IPS-18a (cell line): ENCODE measurements around the gene HELZ2.

ENCODE experiments used
- H3K27ac ChIP-seq: one replicate; pipeline ENCODE4 v1.5.1; 2013; ENCODE audit warnings: low read length
- H3K27me3 ChIP-seq: one replicate; pipeline ENCODE4 v1.6.1; 2013; ENCODE audit warnings: mild to moderate bottlenecking, low read length; ENCODE audit not compliant: control insufficient read depth, insufficient read depth
- H3K36me3 ChIP-seq: one replicate; pipeline ENCODE4 v1.6.1; 2013; ENCODE audit warnings: low read depth, low read length; ENCODE audit not compliant: control insufficient read depth
- H3K4me1 ChIP-seq: one replicate; pipeline ENCODE4 v1.6.1; 2013; ENCODE audit warnings: low read depth, low read length; ENCODE audit not compliant: control insufficient read depth
- H3K4me3 ChIP-seq: one replicate; pipeline ENCODE4 v1.5.1; 2013; ENCODE audit warnings: low read length
- H3K9ac ChIP-seq: one replicate; pipeline ENCODE4 v1.6.1; 2013; ENCODE audit warnings: mild to moderate bottlenecking, low read length, moderate library complexity
- H3K9me3 ChIP-seq: one replicate; pipeline ENCODE4 v1.6.1; 2013; ENCODE audit warnings: low read depth, low read length; ENCODE audit not compliant: control insufficient read depth

Gene HELZ2

DNA sequence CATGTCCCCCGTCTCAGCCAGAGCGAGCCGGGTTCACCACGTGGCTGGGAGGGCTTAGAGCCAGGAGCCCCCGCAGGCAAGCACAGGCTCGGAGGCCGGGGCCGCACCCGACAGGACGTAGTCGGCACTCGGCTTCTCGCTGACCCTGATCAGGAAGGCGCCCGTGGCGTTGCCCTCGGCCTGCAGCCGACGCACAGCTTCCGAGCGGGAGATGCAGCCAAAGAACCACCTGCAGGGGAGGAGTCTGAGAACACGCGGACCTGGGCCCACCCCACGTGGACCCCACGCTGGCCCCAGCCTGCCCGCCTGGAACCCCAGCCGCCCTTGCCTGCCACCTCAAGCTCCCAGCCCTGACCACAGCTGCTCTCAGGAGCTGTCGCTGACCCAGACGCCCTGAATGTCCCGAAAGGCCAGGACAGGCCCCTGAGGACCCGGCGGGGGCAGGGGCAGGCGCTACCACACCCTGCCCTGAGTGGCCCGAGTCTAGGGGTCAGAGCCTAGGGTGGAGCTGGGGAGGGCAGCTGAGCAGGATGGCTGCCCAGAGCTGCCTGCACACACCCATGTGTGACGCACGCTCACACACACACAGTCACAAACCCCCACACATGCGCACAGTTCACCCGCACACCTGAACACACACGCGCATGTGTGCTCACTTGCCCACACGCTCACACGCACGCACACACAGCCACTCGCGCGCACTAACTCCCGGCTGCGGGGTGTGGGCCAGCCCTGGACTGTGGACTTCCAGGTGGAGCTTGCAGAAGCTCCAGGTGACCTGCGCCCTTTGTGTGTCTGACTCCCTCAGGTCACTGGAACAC, 39.0 kb downstream of the HELZ2 start:
- Histone ChIP-seq H3K9ac (no peak overlapping the region), H3K4me3 (no peak overlapping the region), H3K9me3 (no peaks in the 10 kb centered on the region), H3K27me3 (no peaks in the 10 kb centered on the region), H3K4me1 (no peaks in the 10 kb centered on the region), H3K36me3 (no peaks in the 10 kb centered on the region), H3K27ac (no peak overlapping the region)

GRCh38 chr20:63534427-63534830, 39.6 kb downstream of the HELZ2 start:
- no peaks in the 10 kb centered on the region for H3K36me3 ChIP-seq
- no peak overlapping the region for H3K9ac ChIP-seq
- no peak overlapping the region for H3K4me3 ChIP-seq
- no peak overlapping the region for H3K27ac ChIP-seq
- no peaks in the 10 kb centered on the region for H3K27me3 ChIP-seq
- H3K9me3 ChIP-seq = no peaks in the 10 kb centered on the region
- H3K4me1 ChIP-seq = no peaks in the 10 kb centered on the region

DNA sequence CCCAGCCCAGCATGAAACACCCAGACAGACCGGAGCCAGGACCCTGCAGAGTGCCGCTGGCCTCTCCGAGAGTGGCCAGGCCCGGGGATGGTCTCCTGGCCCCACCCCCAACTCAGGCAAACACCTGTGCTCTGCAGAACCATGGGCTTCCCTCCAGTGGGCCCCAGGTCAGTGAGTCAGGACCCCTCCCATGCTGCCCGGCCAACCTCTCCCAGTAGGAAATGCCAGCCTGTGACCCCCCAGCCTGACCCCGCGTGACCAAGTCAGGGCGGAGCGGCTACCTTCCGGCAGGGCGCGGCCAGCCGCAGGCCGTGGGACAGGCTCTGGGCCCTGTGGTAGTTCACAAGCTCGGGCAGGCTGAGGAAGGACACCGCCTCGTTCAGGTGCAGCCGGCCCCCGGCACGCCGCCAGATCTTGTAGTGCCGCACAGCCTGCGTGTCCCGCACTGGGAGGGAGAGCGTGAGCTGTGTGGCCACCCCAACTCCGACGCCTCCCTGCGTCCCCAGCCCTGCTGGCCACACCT, 40.1 kb downstream of the HELZ2 start:
- Histone ChIP-seq H3K4me1 (no peaks in the 10 kb centered on the region), H3K4me3 (no peak overlapping the region), H3K27me3 (no peaks in the 10 kb centered on the region), H3K9ac (no peak overlapping the region), H3K9me3 (no peaks in the 10 kb centered on the region), H3K27ac (no peak overlapping the region), H3K36me3 (no peaks in the 10 kb centered on the region)

DNA sequence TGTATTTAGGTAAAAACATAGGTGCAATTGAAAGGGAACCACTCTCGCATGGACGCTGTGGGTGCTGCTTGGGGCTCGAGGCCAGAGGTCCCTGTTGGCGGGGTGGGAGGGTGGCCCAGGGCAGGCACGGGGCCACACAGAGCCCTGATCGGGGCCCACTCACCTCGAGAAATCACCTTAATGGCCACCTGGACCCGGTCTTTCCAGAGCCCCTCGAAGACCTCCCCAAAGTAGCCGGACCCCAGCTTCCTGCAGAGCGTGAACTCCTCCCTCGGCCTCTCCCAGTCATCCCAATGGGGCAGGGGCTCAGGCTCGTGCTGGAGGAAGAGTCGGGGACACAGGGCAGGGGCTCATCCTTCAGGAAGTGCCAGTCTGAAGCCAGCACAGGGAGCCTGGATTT, 40.7 kb downstream of the HELZ2 start:
- Histone ChIP-seq H3K9me3 (no peaks in the 10 kb centered on the region), H3K27ac (no peak overlapping the region), H3K36me3 (no peaks in the 10 kb centered on the region), H3K4me1 (no peaks in the 10 kb centered on the region), H3K9ac (no peak overlapping the region), H3K4me3 (no peak overlapping the region), H3K27me3 (no peaks in the 10 kb centered on the region)

GRCh38 chr20:63532449-63532971, 41.5 kb downstream of the HELZ2 start:
- Histone ChIP-seq H3K9ac (no peak overlapping the region), H3K4me1 (no peaks in the 10 kb centered on the region), H3K27ac (no peak overlapping the region), H3K4me3 (no peak overlapping the region), H3K9me3 (no peaks in the 10 kb centered on the region), H3K27me3 (no peaks in the 10 kb centered on the region), H3K36me3 (no peaks in the 10 kb centered on the region)

- H3K4me1 ChIP-seq = no peaks in the 10 kb centered on the region
- no peak overlapping the region for H3K9ac ChIP-seq
- no peak overlapping the region for H3K4me3 ChIP-seq
- no peaks in the 10 kb centered on the region for H3K36me3 ChIP-seq
- no peaks in the 10 kb centered on the region for H3K9me3 ChIP-seq
- no peak overlapping the region for H3K27ac ChIP-seq
- H3K27me3 ChIP-seq = no peaks in the 10 kb centered on the region
These were observed 42.2 kb downstream of the HELZ2 start for GRCh38 chr20:63531686-63532448.

- H3K27ac ChIP-seq = no peak overlapping the region
- no peaks in the 10 kb centered on the region for H3K4me1 ChIP-seq
- H3K9ac ChIP-seq = no peak overlapping the region
- H3K36me3 ChIP-seq = no peaks in the 10 kb centered on the region
- no peak overlapping the region for H3K4me3 ChIP-seq
- no peaks in the 10 kb centered on the region for H3K9me3 ChIP-seq
- H3K27me3 ChIP-seq = no peaks in the 10 kb centered on the region
These were observed 43.3 kb downstream of the HELZ2 start for GRCh38 chr20:63530788-63531160.

GRCh38 chr20:63529861-63530787, 43.9 kb downstream of the HELZ2 start:
- H3K9ac ChIP-seq = no peak overlapping the region

GRCh38 chr20:63529180-63529860, 44.7 kb downstream of the HELZ2 start:
- no peak overlapping the region for H3K4me3 ChIP-seq
- no peaks in the 10 kb centered on the region for H3K9me3 ChIP-seq
- H3K36me3 ChIP-seq = no peaks in the 10 kb centered on the region
- H3K27ac ChIP-seq = no peak overlapping the region
- H3K4me1 ChIP-seq = no peaks in the 10 kb centered on the region
- no peaks in the 10 kb centered on the region for H3K27me3 ChIP-seq
- H3K9ac ChIP-seq = no peak overlapping the region

More at GRCh38 chr20:63529861-63530787, 43.9 kb downstream of the HELZ2 start:
- H3K27me3 ChIP-seq = no peaks in the 10 kb centered on the region
- H3K9me3 ChIP-seq = no peaks in the 10 kb centered on the region
- no peak overlapping the region for H3K27ac ChIP-seq
- no peaks in the 10 kb centered on the region for H3K36me3 ChIP-seq
- H3K4me3 ChIP-seq = no peak overlapping the region
- no peaks in the 10 kb centered on the region for H3K4me1 ChIP-seq

- H3K27ac ChIP-seq = no peak overlapping the region
- H3K4me1 ChIP-seq = no peaks in the 10 kb centered on the region
- no peak overlapping the region for H3K9ac ChIP-seq
- no peak overlapping the region for H3K4me3 ChIP-seq
- H3K9me3 ChIP-seq = no peaks in the 10 kb centered on the region
- H3K27me3 ChIP-seq = no peaks in the 10 kb centered on the region
- H3K36me3 ChIP-seq = no peaks in the 10 kb centered on the region
These were observed 46.9 kb downstream of the HELZ2 start for GRCh38 chr20:63527184-63527583.
